ENCODE measurements around the gene WIPI1.

GRCh38 chr17:68462381-68463210 is 5.3 kb upstream of the WIPI1 start:
- TF ChIP-seq ATF3 (IDR thresholded peaks at IDR 0.05; ENCODE audit: borderline replicate concordance, extremely low read depth, low read depth, low read length) (no peak), MAX (IDR thresholded peaks at IDR 0.05; ENCODE audit: low read depth, low read length) (no peak), RCOR1 (conservative IDR thresholded peaks at IDR 0.05; ENCODE audit: low read depth, low read length) (no peak), FOXM1 (IDR thresholded peaks at IDR 0.05; ENCODE audit: low read depth, low read length) (no peak), CTCF (IDR thresholded peaks at IDR 0.05 in 2 of 3, conservative IDR thresholded peaks at IDR 0.05 in 1 of 3; ENCODE audit: control insufficient read depth in 2 of 3, extremely low read depth in 1 of 3, insufficient read depth in 1 of 3, low read depth in 3 of 3, low read length in 3 of 3) (peak; percentile 57 to 87 (median 62); a peak in 4 of 6 replicates), POLR2AphosphoS5 (IDR thresholded peaks at IDR 0.05; ENCODE audit: low read length) (no peak), ZZZ3 (IDR thresholded peaks at IDR 0.05; ENCODE audit: control insufficient read depth, insufficient read length, low read depth) (no peak), ATF7 (IDR thresholded peaks at IDR 0.05; ENCODE audit: low read depth) (peak; percentile 54; the same call in 1 of the 2 replicates), POLR2A (IDR thresholded peaks at IDR 0.05; ENCODE audit: low read depth, low read length) (no peak), SP1 (IDR thresholded peaks at IDR 0.05; ENCODE audit: low read depth, low read length) (peak; percentile 27)
